Fibroblast of skin of left quadriceps (primary cell): ENCODE results near the gene CELA3A.
"Not testable (repeated sequence)": the region's sequence is repeated elsewhere in the genome, so short reads cannot be mapped to it uniquely, and the experiment has no call there.

Experiments used
- DNase-seq, 2 experiments: peaks; one replicate each; pipeline ENCODE4 v3.0.0-alpha.2; 2013; ENCODE audit warnings: low read depth in 2 of 2

Gene CELA3A

DNA sequence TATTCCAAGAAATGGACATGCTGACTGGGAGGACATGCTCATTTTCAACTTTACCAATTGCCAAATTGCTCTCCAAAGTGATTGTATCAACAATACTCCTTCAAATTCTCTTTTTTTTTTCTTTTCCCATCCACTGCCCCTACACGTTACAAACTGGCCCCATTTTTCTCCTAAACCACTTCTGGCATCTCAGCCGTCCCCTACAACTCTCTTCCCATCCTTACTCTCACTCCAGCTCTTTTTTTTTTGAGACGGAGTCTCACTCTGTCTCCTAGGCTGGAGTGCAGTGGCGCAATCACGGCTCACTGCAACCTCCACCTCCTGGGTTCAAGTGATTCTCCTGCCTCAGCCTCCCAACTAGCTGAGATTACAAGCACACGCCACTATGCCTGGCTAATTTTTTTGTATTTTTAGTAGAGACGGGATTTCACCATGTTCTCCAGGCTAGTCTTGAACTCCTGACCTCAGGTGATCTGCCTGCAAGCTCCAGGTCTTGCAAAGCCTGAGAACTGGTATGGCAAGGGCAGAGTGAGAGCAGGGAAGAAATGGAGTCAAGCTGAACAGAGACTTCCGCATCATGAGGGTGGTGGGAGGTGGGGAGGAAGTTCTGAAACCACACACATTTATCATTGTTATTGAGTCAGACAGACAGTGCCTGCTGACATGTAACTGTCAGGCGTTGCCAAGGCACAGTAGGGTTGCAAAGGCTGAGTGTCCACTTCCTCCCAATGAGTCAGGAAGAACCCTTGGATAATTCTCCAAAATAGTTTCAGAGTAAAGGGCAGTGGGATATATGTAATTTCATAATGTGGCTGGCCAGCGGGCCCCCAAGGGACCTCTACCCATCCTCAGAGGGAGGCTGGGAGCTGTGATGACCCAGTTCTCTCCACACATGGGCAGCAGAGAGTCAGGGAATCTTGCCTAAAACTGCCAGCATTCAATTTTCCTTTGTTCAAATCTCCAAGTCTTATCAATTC is 17.4 kb downstream of the CELA3A start:
- DNase-seq = peak; percentile 79 to 84

GRCh38 chr1:22021061-22021460 is 19.6 kb downstream of the CELA3A start:
- no peak for DNase-seq

GRCh38 chr1:22024485-22025367 is 23.3 kb downstream of the CELA3A start:
- DNase-seq = peak; percentile 63 to 65

GRCh38 chr1:22025368-22026155 is 24.1 kb downstream of the CELA3A start:
- DNase-seq = peak; percentile 65 to 73

GRCh38 chr1:22026924-22027289 is 25.4 kb downstream of the CELA3A start:
- no peak for DNase-seq

DNA sequence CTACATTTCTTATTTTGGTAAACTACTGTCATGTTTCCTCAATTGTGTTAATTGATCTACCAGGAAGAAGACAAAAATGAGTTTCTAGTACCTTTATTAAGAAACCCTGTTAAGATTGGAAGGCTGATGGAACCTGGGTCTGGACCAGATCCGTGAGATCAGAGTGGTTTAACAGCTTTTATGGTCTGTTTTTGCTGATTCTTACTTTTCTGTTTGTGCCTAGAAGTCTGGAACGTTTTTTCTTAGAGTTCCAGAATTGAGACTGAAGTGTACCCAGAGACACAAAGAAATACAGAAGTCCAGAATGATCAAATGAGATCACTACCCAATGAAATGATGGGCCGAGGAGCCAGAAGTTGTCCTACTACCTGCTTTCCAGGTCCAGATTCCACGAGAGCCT is 28.6 kb downstream of the CELA3A start:
- DNase-seq = no peak

GRCh38 chr1:22030473-22030872 is 29.0 kb downstream of the CELA3A start:
- no peak for DNase-seq

- no peak for DNase-seq
Observed at GRCh38 chr1:22031214-22031962, 29.9 kb downstream of the CELA3A start.

DNA sequence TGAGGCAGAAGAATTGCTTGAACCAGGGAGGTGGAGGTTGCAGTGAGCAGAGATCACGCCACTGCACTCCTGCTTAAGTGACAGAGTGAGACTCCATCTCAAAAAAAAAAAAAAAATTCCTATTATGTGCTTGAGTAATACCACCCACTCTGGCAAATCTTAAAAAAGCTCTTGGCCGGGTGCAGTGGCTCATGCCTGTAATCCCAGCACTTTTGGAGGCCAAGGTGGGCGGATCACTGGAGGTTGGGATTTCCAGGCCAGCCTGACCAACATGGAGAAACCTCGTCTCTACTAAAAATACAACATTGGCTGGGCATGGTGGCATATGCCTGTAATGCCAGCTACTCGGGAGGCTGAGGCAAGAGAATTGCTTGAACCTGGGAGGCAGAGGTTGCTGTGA is 33.4 kb downstream of the CELA3A start:
- not testable (repeated sequence) for DNase-seq

DNA sequence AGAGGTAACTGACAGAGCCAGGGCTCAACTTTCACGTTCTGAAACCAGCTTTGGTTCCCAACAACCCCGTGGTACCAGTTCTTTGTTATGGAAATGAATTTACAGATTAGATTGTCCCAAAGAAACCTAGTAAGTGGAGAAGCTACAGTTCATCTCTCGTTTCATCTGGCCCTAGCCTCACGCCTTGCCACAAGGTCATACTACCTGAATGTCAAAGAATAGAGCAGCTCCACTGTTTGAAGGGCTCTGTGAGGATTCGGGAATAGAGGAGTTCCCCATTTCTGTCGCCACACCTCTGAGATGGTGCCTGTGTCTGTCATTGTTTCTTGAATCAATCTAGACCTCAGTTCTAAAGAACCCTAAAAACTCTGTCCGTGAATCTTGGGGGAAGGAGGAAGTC is 36.1 kb downstream of the CELA3A start:
- DNase-seq = no peak

DNA sequence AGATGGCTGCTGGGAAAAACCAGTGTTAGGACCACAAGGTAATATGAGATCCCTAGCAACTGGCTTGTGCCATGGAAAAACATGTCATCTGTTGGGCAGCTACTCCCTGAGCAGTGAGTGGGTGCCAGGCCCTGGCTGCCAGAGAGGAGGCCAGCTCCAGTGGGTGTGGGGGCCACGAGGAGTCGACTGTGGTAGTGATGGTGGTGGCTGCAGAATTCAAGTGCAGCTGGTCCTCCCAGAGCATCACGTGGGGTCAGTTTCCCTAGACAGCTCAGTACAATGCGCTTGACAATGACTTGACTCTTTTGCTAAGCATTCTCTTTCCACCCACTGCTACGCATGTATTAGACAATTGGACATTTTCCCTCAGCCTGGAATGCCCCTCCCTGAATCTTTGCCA is 36.6 kb downstream of the CELA3A start:
- DNase-seq = no peak

DNA sequence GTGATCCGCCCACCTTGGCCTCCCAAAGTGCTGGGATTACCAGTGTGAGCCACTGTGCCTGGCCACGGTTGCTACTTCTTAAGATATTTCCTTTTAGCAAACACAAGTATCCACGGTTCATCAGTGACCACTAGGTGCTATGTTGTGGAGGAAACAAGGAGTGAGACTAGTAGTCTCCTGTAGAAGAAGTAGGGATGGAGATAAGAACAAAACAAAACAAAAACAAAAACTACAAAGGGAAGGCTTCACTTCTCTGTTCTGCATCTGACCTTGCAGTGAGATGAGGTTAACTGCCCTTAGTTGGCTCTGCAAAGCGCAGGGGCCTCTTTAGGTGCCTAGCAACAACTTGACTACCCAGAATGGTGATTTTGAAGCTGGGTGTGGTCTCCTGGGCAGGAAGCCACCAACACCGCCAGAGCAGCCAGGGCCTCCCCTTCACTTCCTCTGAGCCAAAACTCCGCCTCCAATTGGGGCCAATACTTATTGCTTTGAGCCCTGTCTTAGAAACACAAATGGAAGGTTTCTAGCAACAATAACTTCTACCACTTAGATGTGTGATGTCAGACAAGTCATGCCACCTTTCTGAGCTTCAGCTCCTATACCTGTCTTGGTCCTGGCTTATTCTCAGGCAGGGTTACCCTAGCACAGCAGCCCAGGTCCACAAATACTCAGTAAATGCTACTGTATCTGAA is 38.3 kb downstream of the CELA3A start:
- DNase-seq = no peak

DNA sequence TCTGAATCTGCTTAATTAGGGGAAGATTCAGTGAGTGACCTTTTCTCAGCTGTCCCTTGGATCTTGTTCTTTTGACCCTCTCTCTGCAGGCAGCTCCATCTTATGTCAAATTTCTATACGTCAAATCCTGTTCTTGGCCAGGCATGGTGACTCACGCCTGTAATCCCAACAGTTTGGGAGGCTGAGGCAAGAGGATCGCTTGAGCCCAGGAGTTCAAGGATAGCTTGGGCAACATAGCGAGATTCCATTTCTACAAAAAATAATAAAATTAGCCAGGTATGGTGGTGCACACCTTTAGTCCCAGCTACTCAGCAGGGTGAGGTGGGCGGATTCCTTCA is 38.8 kb downstream of the CELA3A start:
- no peak for DNase-seq

DNA sequence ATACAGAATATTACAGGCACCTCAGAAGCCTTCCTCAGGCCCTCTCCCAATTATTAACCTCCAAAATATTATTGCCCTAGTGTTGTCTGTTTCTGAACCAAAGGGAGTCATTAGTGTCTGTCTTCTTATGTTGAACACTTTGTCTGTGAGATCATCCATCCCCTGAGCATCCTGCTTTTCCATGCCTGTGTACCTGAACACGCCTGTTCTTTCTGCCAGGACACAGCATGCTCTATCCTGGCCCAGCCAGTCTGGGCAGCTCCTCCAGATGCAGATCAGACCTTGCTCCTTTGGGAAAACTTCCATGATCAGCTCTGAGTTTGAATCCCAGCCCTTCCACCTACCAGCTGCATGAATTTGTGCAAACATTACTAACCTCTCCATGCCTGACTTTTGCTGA is 40.0 kb downstream of the CELA3A start:
- no peak for DNase-seq

GRCh38 chr1:22043198-22043769 is 41.8 kb downstream of the CELA3A start:
- no peak for DNase-seq

DNA sequence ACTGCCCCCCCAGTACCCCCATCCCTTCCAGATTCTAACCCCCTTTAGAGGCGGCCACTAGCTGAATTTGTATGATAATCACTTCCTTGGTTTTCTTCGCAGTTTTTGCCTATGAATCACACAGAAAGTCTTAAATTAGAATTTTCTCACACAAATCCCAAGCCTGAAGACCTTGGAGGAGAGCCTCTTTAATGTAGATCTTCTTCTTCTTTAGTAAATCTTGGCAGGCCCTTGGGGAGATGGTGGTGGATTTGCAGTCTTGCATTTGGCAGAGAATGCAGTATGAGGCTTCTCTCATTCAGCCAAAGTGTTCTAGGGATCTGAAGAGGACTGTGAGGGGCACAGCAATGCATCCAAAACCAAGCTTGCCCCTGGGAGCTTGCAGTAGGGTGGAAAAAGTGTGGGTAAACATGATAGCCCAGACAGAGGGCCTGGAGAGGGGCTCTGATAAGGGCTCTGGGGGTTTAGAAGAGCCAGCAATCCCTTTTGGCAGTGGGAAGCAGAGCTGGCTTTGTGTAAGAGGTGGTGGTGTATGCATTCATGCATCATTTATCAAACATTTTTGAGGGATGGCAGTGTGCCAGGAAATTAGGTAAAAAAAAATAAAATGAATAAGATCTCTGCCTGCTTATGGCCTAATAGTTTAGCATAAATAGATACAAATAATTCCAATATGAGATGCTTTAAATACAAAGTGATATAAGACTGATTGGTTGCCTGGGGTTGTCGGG is 43.4 kb downstream of the CELA3A start:
- peak; percentile 83 to 85 for DNase-seq

DNA sequence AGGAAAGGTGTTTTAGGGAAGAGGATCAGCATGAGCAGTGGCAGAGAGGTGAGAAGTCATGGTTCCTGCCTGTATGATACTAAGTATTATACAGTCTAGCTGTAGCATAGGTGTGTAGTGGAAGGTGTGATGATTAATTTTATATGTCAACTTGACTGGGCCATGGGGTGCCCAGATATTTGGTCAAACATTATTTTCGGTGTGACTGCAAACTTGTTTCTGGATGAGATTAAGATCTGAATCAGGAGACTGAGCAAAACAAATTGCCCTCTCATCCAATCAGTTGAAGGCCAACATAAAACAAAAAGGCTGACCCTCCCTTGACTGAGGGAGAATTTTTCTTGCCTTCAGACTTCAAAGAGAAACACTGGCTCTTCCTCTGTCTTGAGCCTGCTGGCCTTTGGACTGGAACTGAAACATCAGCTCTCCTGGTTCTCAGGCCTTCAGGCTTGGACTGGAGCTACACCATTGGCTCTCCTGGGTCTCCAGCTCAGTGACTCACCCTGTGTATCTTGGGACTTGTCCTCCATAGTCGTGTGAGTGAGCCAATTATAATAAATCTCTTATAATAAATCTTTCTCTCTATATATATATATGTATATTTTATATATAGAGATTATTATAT is 44.3 kb downstream of the CELA3A start:
- DNase-seq = no peak

DNA sequence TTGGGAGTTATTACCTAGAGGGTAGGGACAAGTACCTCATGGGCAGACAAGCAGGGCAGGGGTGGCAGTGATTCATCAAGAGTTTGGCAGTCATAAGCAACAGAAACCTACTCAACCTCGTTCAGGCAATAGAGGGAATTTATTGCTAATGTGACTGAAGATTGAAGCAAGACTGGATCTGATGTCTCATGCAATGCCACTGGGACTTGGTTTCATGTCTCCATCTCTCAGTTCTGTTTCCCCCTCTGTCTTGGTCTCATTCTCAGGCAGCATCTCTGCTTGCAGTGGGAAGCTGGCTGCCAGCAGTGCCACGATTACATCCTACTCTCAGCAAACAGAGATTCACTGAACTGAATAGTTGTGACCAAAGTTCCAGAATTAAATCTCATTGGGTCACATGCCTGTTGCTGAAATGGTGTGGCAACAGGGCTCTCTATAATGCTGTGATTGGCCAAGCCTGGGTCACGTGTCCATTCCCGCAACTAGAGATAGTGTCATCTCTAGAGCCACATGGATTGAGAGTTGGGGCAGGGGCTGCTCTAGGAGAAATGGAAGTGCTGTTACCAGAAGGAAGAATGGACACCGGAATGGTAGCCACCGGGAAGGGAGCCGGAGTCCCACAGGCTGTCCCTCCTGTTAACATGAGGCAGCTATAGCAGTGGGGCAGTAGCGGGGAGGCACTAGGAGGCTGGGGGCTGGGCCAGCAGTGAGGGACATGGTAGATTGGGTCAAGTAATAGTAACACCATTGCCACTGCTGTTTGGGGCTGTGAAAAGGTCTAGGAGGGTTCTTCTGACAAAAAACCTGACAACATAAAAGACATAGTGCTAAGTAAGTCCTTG is 47.1 kb downstream of the CELA3A start:
- DNase-seq = no peak
